Osteoblast (primary cell): Measurements from ENCODE around the gene HDAC4. TPM values are rescaled to one million over a fixed set of nuclear protein-coding genes. Genes with fewer than 3 reads are reported as not detected.
"Not testable (repeated sequence)": the region's sequence is repeated elsewhere in the genome, so short reads cannot be mapped to it uniquely, and the experiment has no call there.

Experiments used
- DNase-seq: peaks from one replicate; pipeline ENCODE4 v3.0.0; 2011; ENCODE audit warnings: low spot score, mixed read lengths; ENCODE audit not compliant: insufficient read length; ENCODE audit errors: missing footprints
- H2AFZ ChIP-seq: 2 replicates; pipeline ENCODE4 v1.6.0; 2011; ENCODE audit warnings: mild to moderate bottlenecking, low read length
- H3K27ac ChIP-seq: 2 replicates; pipeline ENCODE4 v1.5.1; 2011; ENCODE audit warnings: mild to moderate bottlenecking, low read depth, low read length, moderate library complexity
- H3K27me3 ChIP-seq: 2 replicates; pipeline ENCODE4 v1.6.0; 2012; ENCODE audit warnings: mild to moderate bottlenecking, control low read depth, inconsistent platforms, low read length, moderate library complexity; ENCODE audit not compliant: insufficient read depth
- H3K36me3 ChIP-seq: 2 replicates; pipeline ENCODE4 v1.5.1; 2011; ENCODE audit warnings: mild to moderate bottlenecking, low read length, control low read depth, moderate library complexity; ENCODE audit not compliant: insufficient read depth
- H3K4me1 ChIP-seq: 2 replicates; pipeline ENCODE4 v1.5.1; 2011; ENCODE audit warnings: mild to moderate bottlenecking, low read length, control low read depth, moderate library complexity; ENCODE audit not compliant: insufficient read depth
- H3K4me2 ChIP-seq: 2 replicates; pipeline ENCODE4 v1.6.0; 2011; ENCODE audit warnings: mild to moderate bottlenecking, low read length; ENCODE audit not compliant: insufficient read depth
- H3K4me3 ChIP-seq: fragments of 200-600 bp; sonication (generic); 3 replicates; pipeline ENCODE4 v1.5.1; 2012; ENCODE audit warnings: mild to moderate bottlenecking, low read length, inconsistent platforms; ENCODE audit not compliant: insufficient read depth
- H3K79me2 ChIP-seq: 2 replicates; pipeline ENCODE4 v1.6.0; 2012; ENCODE audit warnings: mild to moderate bottlenecking, low read length, control low read depth, inconsistent platforms; ENCODE audit not compliant: insufficient read depth
- H3K9me3 ChIP-seq: 2 replicates; pipeline ENCODE4 v1.5.1; 2011; ENCODE audit warnings: low read depth, low read length, control low read depth
- H4K20me1 ChIP-seq: 2 replicates; pipeline ENCODE4 v1.6.0; 2012; ENCODE audit warnings: mild to moderate bottlenecking, low read length, control low read depth; ENCODE audit not compliant: insufficient read depth
- total RNA-seq: library from RNA; depleted of rRNA; stranded (reverse); fragments of >200 nt; gene quantifications from 2 replicates; pipeline ENCODE4 v1.2.3, GENCODE V29; 2012
- TF ChIP-seq, protein P1 (sequence below): IDR thresholded peaks from 2 replicates; pipeline ENCODE4 v1.5.1; 2011; ENCODE audit warnings: mild to moderate bottlenecking, low read depth, low read length, moderate library complexity; ENCODE audit errors: extremely low read depth

Gene HDAC4
- total RNA-seq, 1 donor = 30.8 TPM

DNA sequence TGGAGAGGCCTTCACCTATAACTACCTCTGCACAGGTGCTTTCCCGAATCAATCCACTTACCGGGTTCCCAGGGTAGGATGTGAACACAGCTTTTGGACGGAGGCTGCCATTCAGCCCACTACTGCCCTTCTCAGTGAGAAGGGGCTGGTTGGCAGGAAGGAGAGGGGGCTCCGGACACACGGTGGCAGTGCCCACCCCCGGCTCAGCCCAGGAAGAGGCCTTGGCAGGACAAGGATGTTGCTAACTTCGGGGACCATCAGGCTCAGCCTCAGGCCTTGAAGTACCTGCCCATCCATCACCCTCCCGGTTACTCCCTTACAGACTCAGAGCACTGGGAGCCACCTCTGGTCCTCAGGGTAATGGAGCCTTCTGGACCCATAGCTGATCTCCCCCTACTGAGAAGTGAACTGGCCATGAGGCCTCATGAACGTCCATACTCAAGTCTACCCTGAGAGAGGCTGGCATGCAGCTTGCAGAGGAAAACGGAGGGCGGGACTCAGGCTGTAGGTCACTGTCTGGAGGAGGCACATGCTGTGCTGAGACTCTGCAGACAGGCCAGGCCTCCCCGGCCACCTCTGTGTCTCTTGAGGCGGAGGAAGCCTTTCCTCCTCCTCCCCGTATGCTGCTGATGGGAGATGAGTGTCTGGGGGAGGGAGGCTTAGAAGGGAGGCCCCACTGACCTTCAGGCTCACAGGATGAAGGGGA, 361.9 kb downstream of the HDAC4 start:
- Histone ChIP-seq H3K79me2 (no peaks in the 10 kb centered on the region), H3K4me2 (no peak overlapping the region), H3K9me3 (no peaks in the 10 kb centered on the region), H3K27ac (no peak overlapping the region), H2AFZ (no peak overlapping the region), H3K27me3 (no peaks in the 10 kb centered on the region), H3K36me3 (no peaks in the 10 kb centered on the region), H3K4me3 (no peak overlapping the region), H4K20me1 (no peaks in the 10 kb centered on the region), H3K4me1 (no peaks in the 10 kb centered on the region)
- DNase-seq = no peak
- TF ChIP-seq, protein P1, sequence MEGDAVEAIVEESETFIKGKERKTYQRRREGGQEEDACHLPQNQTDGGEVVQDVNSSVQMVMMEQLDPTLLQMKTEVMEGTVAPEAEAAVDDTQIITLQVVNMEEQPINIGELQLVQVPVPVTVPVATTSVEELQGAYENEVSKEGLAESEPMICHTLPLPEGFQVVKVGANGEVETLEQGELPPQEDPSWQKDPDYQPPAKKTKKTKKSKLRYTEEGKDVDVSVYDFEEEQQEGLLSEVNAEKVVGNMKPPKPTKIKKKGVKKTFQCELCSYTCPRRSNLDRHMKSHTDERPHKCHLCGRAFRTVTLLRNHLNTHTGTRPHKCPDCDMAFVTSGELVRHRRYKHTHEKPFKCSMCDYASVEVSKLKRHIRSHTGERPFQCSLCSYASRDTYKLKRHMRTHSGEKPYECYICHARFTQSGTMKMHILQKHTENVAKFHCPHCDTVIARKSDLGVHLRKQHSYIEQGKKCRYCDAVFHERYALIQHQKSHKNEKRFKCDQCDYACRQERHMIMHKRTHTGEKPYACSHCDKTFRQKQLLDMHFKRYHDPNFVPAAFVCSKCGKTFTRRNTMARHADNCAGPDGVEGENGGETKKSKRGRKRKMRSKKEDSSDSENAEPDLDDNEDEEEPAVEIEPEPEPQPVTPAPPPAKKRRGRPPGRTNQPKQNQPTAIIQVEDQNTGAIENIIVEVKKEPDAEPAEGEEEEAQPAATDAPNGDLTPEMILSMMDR = no peak

DNA sequence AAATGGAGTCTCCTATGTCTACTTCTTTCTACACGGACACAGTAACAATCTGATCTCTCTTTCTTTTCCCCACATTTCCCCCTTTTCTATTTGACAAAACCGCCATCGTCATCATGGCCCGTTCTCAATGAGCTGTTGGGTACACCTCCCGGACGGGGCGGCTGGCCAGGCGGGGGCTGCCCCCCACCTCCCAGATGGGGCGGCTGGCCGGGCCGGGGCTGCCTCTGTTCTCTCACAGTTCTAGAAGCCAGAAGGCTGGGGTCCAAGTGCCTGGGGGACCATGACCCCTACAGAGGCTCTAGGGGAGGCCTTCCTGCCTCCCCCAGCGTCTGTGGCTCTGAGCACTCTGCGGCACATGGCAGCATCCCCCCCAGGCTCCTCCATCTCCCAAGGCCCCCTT, 362.5 kb downstream of the HDAC4 start:
- not testable (repeated sequence) for H3K9me3 ChIP-seq, H3K4me3 ChIP-seq, H3K4me2 ChIP-seq, H4K20me1 ChIP-seq, H3K27ac ChIP-seq, H3K79me2 ChIP-seq, H2AFZ ChIP-seq, H3K4me1 ChIP-seq, H3K36me3 ChIP-seq, H3K27me3 ChIP-seq, DNase-seq

DNA sequence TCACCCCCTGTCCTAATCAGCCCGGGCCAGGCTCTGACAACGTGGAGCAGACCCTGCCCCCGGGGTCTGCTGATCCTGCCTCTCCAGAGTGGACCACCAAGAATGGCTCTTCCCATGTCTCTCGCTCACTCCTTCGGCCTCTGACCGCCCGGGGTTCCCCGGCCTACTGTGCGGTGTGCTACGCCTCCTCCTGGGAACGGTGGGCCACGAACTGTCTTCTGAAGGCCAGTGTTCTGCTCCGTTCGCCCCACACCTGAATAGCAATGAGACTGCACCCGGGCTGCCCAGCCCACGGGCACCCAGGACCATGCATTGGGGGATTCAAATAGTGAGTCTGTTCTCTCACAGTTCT, 363.3 kb downstream of the HDAC4 start:
- no peak overlapping the region for H3K27ac ChIP-seq
- TF ChIP-seq, protein P1 = no peak
- H4K20me1 ChIP-seq = no peaks in the 10 kb centered on the region
- H3K4me2 ChIP-seq = no peak overlapping the region
- no peaks in the 10 kb centered on the region for H3K36me3 ChIP-seq
- no peak overlapping the region for H2AFZ ChIP-seq
- H3K79me2 ChIP-seq = no peaks in the 10 kb centered on the region
- H3K4me1 ChIP-seq = no peaks in the 10 kb centered on the region
- H3K27me3 ChIP-seq = peaks cover 3% of the 10 kb centered on the region
- no peak for DNase-seq
- no peak overlapping the region for H3K4me3 ChIP-seq
- H3K9me3 ChIP-seq = no peaks in the 10 kb centered on the region

DNA sequence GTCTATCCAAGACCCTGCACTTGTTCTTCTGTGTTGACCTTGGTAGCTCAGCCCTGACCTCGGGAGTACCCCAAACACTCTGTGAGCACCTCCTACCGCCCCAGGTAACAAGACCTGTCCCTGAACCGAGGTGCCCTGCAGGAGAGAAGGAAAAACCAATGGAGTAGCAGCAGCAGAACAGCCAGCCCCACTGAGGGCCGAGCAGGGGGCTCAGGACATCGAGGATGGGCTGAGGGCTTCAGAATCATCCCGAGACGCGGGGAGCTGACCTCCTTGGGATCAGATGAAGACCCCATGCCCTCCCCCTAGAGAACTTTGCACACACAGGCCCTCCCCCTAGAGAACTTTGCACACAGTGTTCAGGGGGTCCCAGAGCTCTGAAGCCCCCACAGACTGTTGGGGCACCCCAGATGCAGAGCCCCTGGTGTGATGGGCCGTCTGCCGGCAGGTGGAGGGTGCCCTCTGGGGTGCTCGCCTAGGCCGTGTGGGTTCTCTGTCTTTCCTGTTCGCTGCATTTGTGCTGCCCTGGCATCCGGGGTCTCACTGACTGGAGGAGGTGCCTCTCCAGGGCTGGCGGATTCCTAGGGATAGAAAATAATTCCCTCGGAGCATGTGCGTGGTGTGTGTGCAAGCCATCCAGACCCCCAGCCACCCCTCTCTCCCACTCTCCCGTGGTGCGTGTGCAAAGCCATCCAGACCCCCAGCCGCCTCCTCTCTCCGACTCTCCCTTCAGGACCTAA, 363.8 kb downstream of the HDAC4 start:
- Histone ChIP-seq H3K4me1 (no peaks in the 10 kb centered on the region), H3K27ac (no peak overlapping the region), H3K79me2 (no peaks in the 10 kb centered on the region), H3K9me3 (no peaks in the 10 kb centered on the region), H3K4me2 (no peak overlapping the region), H3K27me3 (peaks cover 6% of the 10 kb centered on the region), H4K20me1 (no peaks in the 10 kb centered on the region), H2AFZ (no peak overlapping the region), H3K36me3 (no peaks in the 10 kb centered on the region), H3K4me3 (no peak overlapping the region)
- DNase-seq = no peak
- TF ChIP-seq, protein P1 = no peak
